ENCODE data around the gene LGALS3BP. TPM values are rescaled to one million over a fixed set of nuclear protein-coding genes. Genes with fewer than 3 reads are reported as not detected.
"Not testable (repeated sequence)": the region's sequence is repeated elsewhere in the genome, so short reads cannot be mapped to it uniquely, and the experiment has no call there.

Gene LGALS3BP, protein sequence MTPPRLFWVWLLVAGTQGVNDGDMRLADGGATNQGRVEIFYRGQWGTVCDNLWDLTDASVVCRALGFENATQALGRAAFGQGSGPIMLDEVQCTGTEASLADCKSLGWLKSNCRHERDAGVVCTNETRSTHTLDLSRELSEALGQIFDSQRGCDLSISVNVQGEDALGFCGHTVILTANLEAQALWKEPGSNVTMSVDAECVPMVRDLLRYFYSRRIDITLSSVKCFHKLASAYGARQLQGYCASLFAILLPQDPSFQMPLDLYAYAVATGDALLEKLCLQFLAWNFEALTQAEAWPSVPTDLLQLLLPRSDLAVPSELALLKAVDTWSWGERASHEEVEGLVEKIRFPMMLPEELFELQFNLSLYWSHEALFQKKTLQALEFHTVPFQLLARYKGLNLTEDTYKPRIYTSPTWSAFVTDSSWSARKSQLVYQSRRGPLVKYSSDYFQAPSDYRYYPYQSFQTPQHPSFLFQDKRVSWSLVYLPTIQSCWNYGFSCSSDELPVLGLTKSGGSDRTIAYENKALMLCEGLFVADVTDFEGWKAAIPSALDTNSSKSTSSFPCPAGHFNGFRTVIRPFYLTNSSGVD
- total RNA-seq = 136 TPM

DNA sequence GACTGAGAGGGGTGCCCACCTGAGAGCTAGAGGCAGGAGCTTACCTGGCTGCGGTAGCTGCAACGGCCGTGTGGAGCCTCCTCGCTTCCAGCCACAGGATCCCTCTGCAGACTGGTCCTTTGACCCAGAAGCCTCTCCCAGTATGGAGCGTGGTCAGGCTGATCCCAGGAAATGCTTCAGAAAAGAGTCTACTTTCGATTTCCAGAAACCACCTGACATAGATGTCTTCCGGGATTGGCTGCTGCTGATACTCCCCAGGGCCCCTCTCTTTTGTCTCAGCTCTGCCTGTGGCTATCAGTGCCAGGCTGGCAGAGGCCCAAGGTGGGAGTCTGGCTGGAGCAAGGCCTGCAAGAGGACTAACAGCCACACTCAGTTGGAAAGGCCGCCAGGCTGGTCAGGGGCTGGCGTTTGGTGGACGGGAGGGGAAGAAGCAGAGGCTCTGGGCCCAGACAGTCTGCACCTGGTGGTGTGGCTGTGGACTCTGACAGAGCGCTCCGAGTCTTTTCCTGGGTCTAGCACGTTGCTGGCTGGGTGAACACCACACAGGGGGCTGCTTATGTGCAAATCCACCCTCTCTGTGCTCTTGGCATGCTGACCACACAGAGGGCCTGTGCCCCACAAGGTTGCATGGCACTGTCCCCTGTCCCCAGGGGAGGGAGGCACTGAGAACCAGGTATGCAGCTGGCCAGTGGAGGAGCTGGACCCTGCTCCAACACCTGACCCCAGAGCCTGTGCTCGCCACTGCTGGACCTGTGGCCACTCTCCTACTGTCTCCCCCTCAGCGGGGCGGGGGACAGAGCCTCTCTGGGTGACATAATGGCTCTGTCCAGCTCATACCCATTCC lies at the start of gene LGALS3BP:
TSS of gene LGALS3BP (minus strand) at position 144 of the 844 bp plus-strand sequence. CDS start 2,732 bp downstream, outside the sequence.
- DNase-seq = peak; percentile 81

DNA sequence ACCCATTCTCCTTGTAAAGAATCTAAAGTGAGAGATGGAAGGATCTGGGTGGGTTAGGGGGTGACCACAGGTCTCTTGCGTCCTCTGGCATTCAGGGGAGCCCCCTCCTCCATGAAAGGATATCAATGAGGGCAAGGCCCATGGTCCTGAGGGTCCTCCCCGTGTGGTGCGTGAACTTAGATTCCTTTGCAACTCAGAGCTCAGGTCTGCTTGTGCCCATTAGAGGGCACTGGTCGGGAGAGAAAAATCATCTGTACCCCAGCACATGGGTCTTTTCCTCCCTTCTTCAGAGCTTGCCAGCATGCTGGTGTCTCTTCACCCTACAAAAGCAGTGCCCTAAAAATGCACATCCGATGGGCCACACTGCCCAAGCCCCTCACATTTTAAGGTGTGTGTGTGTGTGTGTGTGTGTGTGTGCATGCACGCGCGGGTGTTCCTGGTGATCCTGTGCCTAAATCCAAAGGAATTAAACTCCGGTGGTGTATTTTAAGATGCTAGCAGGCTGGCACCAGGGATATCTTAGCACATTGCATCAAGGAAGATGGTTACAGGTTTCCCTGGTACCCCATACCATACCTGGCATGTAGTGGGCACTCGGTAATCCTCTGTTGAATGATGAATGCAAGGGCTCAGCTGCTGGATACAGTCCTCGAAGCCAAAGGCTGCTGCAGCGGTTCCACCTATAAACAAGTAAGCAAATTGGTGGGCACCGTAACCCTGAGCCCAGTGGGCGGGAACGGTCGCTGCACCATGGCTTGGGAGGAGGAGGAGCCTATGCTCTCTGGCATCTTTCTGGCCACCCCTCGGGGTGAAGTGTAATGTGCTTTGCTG lies 49.0 kb upstream of the LGALS3BP start:
- DNase-seq = no peak

DNA sequence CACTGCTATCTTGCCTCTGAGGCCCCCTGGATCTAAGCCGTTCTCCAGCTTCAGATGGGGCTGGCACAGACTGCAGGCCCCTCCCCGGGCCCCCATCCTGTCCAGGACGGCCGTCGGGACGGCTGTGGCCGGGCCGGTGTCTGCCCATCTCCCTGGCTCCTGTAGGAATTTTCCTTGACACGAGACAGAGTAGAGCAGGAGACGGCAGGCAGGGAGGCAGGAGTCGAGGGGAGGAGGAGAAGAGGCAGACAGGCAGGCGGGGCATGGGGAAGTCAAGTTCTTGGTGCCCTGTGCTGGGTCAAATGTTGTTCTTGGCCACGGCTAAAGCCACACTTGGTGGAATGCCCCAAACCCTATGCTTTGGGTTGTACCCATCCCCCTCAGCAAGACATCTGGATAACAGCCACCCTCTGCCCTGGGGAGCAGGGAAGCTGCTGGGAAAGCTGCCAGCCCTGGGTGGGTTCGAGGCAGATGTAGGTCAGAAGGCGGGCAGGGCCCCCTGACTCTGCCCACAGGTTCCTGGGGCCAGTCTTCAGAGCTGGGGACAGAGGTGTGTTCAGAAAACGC lies 48.3 kb upstream of the LGALS3BP start:
- peak; percentile 32 for DNase-seq

DNA sequence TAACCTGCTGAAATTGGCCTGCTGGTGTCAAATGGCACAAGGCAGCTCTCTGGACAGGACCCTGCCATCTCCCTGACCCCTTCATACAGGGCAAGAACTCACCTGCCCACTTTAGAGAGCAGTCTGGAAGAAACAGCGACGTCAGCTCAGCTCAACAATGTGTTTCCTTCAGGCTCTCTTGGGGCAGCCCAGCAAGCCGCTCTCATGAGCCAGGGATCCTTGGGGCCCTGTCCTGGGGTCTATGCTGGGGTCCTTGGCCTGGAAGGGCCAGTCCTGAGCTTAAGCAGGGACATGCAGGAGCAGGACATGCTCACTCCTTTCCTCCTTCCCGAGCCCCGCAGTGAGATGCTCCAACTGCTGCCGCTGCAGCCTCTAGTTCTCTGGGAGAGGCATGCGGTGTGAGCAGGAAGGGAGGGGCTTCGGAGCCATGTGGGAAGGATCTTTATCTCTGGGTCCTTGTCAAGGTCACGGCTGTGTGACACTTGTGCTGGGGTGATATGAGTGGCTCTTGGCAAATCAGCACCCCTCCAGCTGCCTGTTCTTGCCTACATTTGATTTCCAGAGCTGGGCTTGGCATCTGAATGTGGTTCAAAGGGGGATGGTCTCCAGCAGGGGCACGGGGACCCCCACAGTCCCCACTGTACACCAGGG lies 47.7 kb upstream of the LGALS3BP start:
- DNase-seq = peak; percentile 21

DNA sequence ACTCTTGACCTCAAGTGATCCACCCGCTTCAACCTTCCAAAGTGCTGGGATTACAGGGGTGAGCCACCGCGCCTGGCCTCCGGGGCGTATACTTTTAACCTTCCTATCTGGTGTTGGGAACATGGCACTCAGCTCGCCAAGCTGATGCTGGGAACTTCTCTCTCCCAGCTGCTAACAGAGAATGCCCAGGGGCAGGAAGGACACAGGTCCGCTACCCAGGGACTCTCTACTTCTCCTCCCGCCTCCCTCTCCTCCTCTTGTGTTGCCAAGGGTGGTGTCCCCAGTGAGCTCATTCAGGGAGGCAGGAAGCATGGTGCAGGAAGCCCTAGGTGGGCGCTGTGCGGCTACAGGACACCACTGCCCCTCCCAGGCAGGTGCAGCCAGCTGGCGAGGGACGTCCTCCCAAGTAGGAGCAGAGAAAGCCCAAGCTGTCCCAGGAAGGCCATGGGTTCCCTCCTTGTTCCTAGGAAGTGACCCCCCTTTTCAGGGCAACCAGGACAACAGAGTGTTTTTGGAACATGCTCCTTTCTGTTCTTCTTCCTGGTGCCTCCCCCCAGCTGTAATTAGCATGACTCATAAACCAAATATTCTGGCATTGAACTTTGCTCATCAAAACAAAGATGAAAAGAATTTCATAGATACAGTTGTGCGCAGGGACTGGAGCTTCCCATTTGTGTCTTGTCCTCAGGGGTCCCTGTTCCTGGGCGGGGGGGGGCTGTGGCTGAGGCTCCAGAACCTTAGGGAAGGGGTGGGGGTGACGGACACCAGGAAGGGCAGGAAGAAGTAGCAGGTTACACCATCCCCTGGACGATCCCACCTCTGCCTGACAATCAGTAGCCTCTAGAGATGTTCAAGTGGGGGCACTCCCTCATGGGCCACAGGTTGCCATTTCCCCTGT lies 46.9 kb upstream of the LGALS3BP start:
- peak; percentile 19 for DNase-seq

DNA sequence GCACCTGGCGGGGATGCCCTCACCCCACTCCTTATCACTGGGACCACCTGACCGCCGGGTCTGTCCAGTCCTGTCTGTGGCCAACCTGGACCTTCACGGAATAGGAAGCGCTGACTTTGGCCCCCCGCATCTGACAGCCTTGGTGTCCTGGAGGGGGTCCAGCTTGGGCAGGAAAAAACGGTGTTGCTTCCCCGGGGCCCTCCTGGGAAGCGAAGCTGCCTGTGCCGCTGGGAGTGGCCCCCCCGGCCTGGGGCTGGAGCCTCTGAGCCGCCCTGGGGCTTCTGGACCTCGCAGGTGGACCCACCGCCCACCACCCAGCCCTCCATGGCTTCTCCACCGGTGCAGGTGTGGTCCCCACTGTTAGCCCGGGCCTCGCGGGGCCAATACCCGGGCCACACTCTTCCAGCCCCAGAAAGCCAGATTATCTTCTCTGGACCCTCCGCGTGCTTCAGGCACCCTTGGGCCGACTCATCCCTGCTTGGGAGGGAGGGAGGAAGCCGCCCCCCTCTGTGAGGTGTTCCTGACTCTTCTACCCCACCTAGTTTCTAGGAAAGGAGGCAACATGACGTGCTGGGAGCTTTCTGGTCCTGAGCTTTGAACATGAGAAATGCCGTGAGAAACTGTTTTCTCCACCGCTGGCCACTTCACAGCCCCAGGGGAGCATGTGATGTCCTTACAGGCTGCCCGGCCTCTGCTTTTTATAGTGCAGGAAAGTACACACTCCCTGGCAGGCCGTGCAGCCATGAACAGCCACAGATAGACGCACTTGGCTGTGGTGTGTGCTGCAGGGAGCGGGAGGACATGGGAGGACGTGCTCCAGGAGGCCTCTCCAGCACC lies 45.4 kb upstream of the LGALS3BP start:
- DNase-seq = peak; percentile 36

DNA sequence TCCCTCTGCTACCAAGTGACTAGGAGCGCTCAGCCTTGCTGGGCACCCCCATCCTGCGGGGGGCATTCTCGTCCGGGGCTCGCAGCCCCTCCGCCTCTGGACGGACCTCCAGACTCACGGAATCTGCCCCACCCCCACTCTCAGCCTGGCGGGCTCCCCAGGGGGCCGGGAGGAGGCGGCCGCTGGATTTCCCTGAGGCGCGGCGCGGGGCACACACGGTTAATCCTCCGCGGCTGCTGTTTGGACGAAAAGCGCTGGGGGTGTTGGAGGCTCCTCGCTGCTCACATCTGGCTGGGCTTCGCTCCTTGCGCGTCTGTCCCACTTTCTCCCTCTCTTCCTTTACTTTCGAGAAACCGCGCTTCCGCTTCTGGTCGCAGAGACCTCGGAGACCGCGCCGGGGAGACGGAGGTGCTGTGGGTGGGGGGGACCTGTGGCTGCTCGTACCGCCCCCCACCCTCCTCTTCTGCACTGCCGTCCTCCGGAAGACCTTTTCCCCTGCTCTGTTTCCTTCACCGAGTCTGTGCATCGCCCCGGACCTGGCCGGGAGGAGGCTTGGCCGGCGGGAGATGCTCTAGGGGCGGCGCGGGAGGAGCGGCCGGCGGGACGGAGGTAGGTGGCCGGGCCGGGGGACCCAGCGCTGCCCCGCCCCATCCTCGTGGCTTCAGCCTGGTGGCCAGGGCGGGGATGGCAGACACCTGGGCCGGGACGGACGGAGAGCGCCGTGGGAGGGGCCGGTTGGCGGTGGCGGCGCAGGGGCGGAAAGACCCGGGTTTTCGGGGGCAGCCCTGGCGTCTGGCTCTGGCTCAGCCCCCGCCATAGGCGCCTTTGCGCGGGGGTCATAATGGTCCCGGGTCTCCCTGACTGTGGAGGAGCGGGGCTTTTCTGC lies 44.4 kb upstream of the LGALS3BP start, which contains the start of gene C1QTNF1:
TSS of gene C1QTNF1 (plus strand) at position 284 of the 886 bp plus-strand sequence. CDS start 19,800 bp downstream, outside the sequence.
- DNase-seq = peak; percentile 76

DNA sequence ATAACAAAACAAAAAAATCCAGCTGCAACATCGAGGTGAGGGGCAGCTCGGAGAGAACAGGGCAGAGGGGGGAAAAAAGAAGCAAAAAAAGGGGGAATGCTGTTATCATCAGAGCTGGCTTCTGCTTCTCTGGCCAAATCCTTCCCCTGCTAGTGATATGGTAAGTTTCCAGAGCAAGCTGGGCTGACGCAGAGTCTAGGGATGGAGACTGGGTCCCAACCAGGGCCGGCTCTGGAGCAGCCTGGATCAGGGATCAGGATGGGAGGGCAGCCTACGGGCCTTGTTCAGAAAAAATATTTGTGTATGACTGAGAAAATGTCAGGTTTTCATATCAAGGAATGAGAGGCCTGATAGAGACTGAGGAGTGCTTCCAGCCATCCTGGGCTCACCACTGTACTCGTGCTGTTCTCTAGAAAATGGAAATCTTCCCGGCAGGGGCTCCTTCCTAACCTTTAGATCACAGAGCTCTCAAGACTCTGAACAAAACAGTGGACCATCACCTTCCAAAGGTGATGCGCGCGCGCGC lies 43.5 kb upstream of the LGALS3BP start:
- DNase-seq = no peak

DNA sequence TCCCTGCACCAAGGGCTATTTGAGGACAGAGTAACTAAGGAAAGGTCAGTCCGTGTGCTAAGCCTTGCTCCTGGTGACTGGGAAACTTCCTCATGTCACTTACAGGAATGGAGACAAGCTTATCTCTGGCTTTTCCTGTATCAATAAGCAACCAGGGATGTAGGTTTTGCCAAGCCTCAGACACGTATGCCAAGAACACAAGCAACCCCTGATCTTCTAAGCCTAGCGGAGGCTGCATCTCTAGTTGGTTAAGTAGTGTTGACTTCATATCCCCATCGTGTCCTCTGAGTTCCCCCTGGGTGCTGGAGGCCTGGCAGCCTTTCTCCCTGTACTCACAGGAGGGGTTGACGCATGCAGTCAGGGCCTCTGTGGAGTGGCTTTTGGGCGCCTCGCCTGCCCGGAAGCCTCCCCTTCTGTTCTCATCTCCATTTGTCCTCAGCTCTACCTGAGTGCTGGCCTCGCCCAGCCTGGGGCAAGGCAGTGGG lies 42.8 kb upstream of the LGALS3BP start:
- DNase-seq = no peak

DNA sequence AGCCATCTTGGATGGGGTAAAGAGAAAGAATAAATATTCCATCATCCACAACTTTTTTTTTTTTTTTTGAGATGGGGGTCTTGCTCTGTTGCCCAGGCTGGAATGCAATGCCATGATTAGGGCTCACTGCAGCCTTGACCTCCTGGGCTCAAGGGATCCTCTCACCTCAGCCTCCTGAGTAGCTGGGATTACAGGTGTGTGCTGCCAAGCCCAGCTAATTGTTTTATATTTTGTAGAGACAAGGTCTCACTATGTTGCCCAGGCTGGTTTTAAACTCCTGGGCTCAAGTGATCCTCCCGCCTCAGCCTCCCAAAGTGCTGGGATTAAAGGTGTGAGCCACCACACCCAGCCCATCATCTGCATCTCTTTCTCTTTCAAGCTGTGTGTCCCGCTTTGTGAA lies 42.2 kb upstream of the LGALS3BP start:
- DNase-seq = not testable (repeated sequence)

DNA sequence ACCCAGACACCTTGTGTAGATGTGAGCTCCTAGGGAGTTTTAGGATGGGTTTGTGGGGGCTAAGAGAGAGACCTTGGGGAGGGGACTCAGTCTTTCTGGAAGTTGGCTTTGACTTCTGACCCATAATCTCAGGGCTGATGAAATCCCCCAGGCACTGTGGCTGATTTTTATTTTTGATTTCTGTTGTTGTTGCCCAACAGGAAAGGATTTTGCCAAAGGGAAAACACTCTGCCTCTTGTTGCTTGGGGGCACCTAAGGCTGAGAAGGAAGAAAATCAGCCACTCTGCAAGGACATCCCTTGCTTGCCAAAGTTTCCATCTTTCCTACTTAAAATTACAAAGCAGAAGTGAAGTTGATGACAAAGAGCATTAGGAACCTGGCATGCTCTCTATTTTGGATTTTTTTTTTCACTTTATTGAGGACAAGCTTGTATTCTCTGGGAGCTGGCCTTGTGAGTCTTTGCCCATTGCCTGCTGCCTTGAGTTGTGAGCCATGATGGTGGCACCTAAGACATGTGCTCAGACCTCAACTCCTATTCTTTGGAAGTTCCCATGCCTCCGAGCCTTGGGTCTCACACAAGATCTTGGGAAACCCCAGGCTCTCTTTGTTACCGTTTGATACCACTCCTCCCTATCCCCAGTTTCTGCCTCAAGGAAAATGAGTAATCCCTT lies 41.0 kb upstream of the LGALS3BP start:
- no peak for DNase-seq

DNA sequence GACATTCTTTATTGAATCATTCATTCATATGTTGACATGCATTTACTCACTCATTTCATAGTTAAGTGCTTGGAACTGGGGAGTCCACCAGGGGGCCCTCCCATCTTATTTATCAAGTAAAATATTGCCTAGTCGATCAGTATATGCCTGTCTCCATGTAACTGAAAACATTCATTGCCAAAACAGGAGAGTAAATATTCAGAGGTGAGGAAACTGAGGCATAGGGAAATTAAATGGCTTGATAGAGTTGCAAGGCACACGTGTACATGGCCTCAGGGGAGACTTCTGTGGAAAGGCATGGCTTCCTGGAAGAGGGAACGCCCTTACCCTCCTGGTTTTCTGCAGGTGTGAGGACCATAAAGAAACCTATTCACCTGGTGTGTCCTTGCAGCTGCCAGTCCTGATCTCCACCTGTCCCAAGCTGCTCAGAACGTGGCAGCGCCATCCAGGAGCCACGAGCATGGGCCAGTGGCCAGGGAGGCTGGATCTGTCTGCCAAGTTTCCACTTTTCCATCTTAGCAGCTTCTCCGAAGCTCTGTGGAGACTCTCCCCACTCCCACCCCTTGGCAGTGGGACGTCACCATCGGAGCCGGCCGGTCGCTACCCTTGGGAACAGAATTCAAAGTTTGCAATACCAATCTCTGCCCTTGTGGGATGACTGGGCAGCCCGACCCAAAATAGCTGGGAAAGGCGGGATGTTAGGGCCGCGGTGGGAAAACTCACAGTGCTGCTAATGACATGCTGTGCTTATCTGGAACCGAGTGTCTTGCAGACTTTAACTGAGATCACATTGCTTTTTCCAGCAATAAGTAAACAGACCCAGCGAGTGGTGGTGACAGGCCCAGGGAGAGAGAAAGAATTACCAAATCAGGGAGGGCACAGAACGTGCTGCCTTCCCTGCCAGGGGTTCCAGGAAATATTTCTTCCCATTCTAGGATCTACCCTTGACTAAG lies 40.2 kb upstream of the LGALS3BP start:
- DNase-seq = peak; percentile 79

DNA sequence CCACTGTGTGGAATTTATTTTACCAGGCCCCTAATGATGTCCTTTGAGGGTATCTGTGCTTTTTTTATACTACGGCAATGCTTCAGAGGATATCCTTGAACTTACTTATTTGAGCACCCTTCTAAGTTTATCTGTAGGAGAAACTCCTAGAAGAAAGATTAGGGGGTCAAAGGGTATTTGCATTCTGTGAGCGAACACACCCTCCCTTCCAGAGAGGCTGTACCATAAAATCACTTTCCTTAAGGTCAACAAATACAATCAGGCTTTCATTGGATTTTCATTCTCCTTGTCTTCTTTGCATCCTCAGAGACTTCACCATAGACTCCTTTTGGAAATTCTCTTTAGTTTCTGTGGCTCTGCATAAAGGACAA lies 39.5 kb upstream of the LGALS3BP start:
- no peak for DNase-seq

DNA sequence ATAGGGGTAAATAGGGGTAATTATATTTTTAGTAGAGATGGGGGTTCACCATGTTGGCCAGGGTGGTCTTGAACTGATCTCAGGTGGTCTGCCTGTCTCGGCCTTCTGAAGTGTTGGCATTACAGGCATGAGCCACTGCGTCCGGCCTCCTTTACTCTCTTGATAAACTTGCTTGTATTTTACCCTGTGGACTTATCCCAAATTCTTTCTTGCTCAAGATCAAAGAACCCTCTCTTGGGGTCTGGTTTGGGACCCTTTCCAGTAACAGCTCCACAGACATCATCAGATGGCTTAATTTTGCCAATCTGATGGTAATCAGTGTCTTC lies 38.6 kb upstream of the LGALS3BP start:
- DNase-seq = no peak

DNA sequence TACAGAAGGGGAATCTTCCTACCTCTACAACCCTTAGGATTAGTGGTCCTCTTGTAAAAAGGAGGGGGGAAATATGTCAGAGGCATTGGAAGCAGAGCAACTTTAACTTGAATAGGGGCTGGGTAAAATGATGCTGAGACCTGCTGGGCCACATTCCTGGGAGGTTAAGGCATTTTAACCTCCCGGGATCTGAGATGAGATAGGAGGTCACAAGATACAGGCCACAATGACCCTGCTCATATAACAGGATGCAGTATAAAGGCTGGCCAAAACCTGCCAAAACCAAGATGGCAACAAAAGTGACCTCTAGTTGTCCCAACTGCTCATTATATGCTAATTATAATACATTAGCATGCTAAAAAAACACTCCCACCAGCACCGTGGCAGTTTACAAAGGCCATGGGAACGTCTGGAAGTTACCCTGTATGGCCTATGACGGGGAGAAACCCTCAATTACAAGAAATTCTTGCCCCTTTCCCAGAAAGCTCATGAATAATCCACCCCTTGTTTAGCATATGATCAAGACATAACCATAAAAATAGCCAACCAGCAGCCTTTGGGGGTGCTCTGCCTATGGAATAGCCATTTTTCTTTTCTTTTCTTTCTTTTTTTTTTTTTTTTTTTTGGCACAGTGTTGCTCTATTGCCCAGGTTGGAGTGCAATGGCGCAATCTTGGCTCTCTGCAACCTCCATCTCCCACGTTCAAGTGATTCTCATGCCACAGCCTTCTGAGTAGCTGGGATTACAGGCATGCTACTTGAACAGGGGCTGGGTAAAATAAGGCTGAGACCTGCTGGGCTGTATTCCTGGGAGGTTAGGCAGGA lies 38.0 kb upstream of the LGALS3BP start:
- no peak for DNase-seq
